GM12891 (cell line): ENCODE data around the gene ARMH3.

Experiments used
- PAX5 ChIP-seq: IDR thresholded peaks from 2 replicates; pipeline ENCODE4 v1.6.1; 2011; ENCODE audit warnings: low read length, moderate library complexity, mild to moderate bottlenecking; ENCODE audit not compliant: insufficient read depth, severe bottlenecking
- POLR2A ChIP-seq: IDR thresholded peaks from 2 replicates; pipeline ENCODE4 v1.6.1; 2011; ENCODE audit warnings: low read depth, low read length, control low read depth
- POLR2AphosphoS5 ChIP-seq: IDR thresholded peaks from 2 replicates; pipeline ENCODE4 v1.6.1; 2011; ENCODE audit warnings: low read depth, low read length, control low read depth
- POU2F2 ChIP-seq: IDR thresholded peaks from 2 replicates; pipeline ENCODE4 v1.6.1; 2011; ENCODE audit warnings: low read depth, mild to moderate bottlenecking, control low read depth, low read length, moderate library complexity
- TAF1 ChIP-seq: IDR thresholded peaks from 2 replicates; pipeline ENCODE4 v1.6.1; 2011; ENCODE audit warnings: low read depth, low read length, control low read depth

GRCh38 chr10:102068216-102068615 lies 12.2 kb upstream of the ARMH3 start:
- TF ChIP-seq POLR2A (no peak), POLR2AphosphoS5 (no peak), PAX5 (no peak), POU2F2 (no peak), TAF1 (no peak)
